HG03469 (cell line): ENCODE results near the gene SCN1B.
"Not testable (repeated sequence)": the region's sequence is repeated elsewhere in the genome, so short reads cannot be mapped to it uniquely, and the experiment has no call there.

ENCODE experiments used
- ATAC-seq: cut with Tn5 transposase; IDR thresholded peaks from one replicate; pipeline ENCODE4 v1.9.1; 2021; ENCODE audit warnings: mild to moderate bottlenecking, moderate library complexity, moderate number of reproducible peaks; ENCODE audit not compliant: unreplicated experiment

The SCN1B gene

GRCh38 chr19:35000647-35001501 is 29.4 kb upstream of the SCN1B start:
- ATAC-seq: no peak

DNA sequence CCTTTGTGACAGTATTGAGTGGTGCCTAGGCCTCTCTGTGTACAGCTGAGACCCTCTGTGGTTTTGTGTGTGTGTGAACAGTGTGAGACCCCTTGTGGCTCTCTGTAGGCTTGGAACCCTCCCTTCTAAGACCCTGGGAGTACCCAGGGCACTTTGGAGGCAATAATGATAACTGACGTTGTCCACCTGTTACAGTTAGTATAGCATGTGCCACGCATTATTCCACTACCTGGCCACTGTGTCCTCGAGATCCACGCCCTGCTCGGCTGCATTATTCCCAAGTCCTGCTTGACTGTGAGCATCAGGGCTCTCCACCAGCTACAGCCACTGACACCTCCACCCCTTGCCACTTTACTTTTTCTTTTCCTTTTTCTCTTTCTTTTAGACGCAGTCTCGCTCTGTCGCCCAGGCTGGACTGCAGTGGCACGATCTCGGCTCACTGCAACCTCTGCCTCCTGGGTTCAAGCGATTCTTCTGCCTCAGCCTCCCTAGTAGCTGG is 28.2 kb upstream of the SCN1B start:
- no peak for ATAC-seq

GRCh38 chr19:35004517-35005255 is 25.6 kb upstream of the SCN1B start:
- ATAC-seq: no peak

DNA sequence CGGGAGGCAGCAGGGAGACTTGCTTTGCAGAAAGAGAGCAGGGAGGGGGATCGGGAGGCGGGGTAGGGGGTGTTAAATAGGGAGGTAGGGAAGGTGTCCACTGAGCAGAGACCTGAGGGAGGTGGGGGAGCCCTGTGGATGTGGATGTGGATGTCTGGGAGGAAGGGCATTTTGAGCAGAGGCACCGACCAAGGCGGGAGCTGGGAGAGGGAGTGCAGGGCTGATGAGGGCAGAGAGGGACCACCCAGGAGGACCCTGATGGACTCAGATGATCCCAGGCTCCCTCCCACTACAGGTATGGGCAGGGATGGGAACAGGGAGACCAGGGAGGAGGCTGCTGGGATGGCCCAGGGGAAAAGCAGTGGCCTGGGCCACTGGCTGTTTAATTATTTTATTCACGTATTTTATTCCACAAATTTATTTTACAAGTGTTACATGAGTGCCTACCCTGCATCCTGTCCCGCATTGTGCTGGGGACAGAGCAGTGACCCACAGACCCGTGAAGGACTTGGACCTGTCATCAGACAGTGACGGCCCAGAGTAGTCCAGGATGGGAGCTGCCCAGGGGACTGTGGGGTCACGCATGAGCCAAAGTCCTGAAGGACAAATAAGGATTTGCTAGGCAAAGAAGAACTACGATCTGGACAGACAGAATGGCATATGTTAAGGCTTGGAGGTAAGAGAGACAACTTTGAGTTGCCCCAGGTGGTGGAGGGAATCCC is 24.9 kb upstream of the SCN1B start:
- ATAC-seq: no peak

DNA sequence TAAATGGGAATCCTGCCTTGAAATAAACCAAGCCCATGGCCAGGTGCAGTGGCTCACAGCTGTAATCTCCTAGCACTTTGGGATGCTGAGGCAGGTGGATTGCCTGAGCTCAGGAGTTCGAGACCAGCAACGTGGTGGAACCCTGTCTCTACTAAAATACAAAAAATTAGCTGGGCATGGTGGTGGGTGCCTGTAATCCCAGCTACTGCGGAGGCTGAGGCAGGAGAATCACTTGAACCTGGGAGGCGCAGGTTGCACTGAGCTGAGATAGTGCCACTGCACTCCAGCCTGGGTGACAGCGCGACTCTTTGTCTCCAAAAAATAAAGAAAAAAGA is 24.3 kb upstream of the SCN1B start:
- ATAC-seq: not testable (repeated sequence)

GRCh38 chr19:35006342-35006998 is 23.8 kb upstream of the SCN1B start:
- no peak for ATAC-seq

DNA sequence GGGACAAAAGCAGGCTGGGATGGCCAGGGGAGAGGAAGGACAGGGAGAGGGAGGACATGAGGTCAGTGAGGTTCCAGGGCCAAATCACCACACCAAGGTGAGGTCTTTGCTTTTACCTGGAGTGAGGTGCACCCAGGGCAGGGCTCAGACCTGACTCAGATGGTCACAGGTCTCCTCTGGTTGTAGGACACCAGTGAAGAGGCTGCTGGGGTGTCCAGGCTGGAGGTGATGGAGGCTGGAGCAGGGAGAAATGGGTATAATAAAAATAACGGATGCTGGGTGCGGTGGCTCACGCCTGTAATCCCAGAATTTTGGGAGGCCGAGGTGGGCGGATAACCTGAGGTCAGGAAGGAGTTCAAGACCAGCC is 23.3 kb upstream of the SCN1B start:
- ATAC-seq: no peak

DNA sequence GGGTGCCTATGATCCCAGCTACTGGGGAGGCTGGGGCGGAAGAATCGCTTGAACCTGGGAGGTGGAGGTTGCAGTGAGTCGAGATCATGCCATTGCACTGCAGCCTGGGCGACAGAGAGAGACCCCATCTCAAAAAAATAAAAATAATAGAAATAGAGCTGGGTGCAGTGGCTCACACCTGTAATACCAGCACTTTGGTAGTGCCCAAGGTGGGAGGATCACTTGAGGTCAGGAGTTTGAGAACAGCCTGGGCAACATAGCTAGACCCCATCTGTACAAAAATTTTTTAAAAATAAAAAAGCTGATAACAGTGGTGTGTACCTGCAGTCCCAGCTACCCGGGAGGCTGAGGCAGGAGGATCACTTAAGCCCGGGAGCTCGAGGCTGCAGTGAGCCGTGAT is 22.8 kb upstream of the SCN1B start:
- not testable (repeated sequence) for ATAC-seq

- ATAC-seq: no peak
Observed at GRCh38 chr19:35008891-35009341, 21.4 kb upstream of the SCN1B start.

DNA sequence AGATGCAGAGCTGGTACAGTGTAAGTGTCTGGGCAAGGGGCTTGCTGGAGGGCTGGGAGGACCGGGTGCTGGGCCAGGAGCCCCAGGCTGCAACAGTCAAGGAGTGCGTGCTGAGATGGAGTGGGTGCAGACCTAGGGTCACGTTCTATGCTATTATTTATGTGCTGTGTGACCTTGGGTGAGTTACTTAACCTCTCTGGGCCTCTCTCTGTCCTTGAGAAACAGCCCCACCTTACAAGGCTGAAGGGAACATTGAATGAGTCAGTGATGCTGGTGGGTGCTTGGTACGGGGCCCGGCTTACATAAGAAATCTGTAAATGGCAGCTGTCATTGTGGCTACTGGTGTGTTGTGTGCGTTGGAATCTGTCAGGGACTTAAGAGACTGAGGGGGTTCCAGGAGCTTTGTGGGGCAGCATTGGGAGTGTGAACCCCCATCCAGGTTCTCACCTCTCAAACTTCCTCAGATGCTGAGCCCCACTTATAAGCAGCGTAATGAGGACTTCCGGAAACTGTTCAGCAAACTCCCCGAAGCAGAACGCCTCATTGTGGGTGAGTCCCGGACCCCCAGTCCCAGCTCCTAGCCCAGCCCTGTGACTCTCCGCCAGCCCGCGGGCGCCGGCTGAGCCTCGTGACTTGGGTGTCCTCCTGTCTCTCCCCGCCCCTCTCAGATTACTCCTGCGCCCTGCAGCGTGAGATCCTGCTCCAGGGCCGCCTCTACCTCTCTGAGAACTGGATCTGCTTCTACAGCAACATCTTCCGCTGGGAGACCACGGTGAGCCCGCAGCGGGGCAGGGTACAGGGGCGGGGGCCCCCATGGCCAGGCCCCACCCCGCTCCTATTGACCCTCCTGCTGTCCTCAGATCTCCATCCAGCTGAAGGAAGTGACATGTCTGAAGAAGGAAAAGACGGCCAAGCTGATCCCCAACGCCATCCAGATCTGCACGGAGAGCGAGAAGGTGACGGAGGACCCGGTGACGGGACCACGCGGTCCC is 20.6 kb upstream of the SCN1B start:
- ATAC-seq: no peak

- no peak for ATAC-seq
Observed at GRCh38 chr19:35011091-35011689, 19.1 kb upstream of the SCN1B start.

DNA sequence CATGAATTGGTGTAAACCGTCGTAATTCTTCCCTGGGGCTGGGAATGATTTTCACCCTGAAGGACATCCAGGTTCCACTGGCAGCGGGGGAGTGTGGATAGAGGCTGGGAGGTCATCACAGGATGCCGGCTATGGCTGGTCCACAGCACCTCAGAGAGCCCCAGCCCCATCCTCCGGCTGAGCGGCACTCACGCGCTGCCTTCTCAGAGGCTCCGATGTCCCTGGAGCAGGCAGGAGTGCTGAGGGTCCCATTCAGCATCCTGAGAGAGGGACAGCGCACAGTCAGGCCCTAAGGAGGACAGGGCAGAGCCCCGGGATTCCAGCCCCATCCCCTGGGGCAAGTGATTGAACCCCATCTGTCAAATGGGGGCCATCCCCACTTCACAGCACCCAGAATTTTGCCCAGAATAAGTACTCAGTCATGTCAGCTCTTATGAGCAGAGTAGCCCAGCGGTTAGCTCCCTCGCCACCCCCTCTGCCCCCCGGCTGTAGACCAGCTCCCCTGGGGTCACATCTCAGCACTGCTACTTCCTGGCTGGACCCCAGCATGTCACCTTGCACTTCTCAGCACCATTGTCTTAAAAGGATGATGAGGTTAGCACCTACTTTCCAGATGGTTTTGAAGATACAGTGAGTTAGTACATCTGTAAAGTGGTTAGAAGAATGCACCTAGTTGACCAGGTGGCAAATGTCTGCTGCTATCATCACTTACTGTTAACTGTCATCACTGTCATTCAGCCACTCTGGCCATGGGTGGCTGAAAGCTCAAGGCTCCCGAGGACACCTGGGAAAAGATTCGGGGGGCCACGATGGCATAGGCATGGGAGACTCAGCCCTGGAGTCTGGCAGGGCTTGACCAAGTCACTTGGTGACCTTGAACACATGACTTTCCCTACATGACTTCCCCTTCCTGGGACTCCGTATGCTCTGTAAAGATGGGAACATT is 18.3 kb upstream of the SCN1B start:
- ATAC-seq: no peak

DNA sequence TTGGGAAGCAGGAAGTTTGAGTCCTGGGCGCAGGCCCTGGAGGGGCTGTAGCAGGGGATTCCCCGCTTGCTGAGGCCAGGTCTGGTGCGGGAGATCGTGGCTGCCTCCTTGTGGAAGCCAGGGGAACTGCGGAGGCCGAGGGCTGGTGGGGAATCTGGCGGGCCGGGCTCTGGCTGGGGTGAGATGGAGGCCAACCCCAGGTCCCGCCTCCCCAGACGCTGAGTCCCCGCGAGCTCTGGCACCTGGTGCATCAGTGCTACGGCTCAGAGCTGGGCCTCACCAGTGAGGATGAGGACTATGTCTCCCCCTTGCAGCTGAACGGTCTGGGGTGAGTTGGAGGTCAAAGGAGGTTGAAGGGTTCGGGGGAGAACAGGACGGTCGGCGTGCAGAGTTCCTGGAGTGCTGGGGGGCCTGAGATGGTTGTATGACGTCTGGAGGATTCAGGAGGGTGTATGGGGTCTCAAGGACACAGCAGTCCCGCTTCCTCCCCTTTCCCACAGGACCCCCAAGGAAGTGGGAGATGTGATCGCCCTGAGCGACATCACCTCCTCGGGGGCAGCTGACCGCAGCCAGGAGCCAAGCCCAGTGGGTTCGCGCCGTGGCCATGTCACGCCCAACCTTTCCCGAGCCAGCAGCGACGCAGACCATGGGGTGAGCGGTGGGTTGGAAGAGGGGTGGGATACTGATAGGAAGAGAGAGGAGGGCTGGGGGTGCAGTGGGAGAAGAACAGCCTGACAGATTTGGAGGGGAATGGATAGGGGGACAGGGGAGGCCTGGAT is 17.0 kb upstream of the SCN1B start:
- no peak for ATAC-seq

DNA sequence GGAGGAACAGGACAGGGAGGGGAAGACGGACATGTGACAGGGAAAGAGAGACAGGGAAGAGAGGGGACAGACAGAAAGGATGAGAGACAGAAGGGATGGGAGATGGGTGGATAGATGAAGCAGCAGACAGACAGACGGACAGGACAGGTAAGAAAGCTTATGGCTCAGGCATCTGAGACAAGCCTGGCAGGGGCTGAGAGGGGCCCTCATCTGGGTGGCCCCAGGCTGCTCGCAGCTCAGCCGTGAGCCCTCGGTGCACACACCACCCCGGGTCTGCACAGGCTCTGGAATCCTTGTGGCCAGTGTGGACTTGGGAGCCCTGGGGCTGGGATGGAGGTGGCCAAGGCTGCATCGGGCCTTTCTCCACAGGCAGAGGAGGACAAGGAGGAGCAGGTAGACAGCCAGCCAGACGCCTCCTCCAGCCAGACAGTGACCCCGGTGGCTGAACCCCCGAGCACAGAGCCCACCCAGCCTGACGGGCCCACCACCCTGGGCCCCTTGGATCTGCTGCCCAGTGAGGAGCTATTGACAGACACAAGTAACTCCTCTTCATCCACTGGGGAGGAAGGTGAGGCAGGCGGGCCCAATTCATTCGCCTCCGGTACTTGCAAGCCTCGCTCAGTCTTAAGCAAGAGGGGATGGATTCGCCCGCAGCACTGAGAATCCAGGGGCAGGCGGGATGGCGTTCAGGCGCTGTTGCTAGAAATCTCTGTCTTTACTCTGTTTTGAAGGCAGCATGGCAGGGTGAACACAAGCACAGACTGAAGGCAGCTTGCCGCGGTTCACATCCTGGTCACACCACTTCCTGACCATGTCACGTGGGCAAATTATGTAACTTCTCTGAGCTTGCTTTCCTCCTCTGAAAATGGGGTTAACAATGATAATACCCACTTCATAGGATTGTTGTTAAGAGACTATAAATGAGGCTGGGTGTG is 16.2 kb upstream of the SCN1B start:
- no peak for ATAC-seq

GRCh38 chr19:35014774-35015173 is 15.5 kb upstream of the SCN1B start:
- not testable (repeated sequence) for ATAC-seq

DNA sequence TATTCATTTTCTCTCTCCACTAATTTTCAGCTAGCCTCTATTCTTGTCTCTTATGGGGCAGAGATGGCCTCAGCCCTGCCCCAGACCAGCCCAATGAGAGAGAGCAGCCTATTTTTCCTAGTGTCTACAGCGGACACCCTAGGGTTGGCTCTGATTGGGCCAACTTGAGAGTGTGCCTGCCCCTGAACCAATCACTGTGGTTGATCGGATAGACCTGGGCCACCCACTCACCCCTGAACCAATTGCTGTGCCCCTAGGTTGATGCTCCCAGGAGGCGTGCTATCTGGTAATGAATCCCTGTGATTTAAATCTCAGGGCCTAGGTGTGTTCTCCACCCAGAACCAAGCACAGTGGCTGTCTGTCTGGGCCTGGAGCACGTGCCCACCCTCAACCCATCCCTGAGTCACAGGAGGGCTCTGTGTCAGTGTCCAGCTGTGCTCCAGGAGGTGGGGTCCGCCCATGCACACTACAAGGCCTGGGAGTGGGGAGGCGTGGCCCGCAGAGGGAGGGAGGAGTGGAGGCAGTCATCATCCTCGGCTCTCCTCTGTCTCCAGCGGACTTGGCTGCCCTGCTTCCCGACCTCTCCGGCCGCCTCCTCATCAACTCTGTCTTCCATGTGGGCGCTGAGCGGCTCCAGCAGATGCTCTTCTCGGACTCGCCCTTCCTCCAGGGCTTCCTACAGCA is 14.9 kb upstream of the SCN1B start:
- no peak for ATAC-seq
